ENCODE data around the gene SASH3.

- no peak for TF ChIP-seq CTCF (IDR thresholded peaks at IDR 0.05)
- no peak for TF ChIP-seq POLR2A (IDR thresholded peaks at IDR 0.05)
Observed at GRCh38 chrX:129786210-129786651, 6.5 kb downstream of the SASH3 start.
